SU-DHL-6 (cell line): ENCODE results near the gene ZSCAN22.

Experiments
- EZH2phosphoT487 ChIP-seq: fragments of 200-600 bp; sonication (generic), shearing (Covaris generic); conservative IDR thresholded peaks from 2 replicates; pipeline ENCODE4 v1.6.1; 2018; ENCODE audit warnings: mild to moderate bottlenecking, antibody characterized with exemption, low read length, moderate library complexity, mixed read lengths
- TF ChIP-seq, protein P1 (sequence below): fragments of 200-600 bp; sonication (generic); IDR thresholded peaks from one replicate; pipeline ENCODE4 v1.5.1; 2017; ENCODE audit warnings: antibody characterized with exemption, mild to moderate bottlenecking, low read length, moderate library complexity; ENCODE audit not compliant: insufficient read depth, poor library complexity, severe bottlenecking

- TF ChIP-seq, protein P1, sequence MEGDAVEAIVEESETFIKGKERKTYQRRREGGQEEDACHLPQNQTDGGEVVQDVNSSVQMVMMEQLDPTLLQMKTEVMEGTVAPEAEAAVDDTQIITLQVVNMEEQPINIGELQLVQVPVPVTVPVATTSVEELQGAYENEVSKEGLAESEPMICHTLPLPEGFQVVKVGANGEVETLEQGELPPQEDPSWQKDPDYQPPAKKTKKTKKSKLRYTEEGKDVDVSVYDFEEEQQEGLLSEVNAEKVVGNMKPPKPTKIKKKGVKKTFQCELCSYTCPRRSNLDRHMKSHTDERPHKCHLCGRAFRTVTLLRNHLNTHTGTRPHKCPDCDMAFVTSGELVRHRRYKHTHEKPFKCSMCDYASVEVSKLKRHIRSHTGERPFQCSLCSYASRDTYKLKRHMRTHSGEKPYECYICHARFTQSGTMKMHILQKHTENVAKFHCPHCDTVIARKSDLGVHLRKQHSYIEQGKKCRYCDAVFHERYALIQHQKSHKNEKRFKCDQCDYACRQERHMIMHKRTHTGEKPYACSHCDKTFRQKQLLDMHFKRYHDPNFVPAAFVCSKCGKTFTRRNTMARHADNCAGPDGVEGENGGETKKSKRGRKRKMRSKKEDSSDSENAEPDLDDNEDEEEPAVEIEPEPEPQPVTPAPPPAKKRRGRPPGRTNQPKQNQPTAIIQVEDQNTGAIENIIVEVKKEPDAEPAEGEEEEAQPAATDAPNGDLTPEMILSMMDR: no peak
- no peak for TF ChIP-seq EZH2phosphoT487
Observed at GRCh38 chr19:58351990-58352755, 25.4 kb downstream of the ZSCAN22 start.
